HCT116 (cell line): ENCODE results near the gene DIPK1A. TPM values are rescaled to one million over a fixed set of nuclear protein-coding genes. Genes with fewer than 3 reads are reported as not detected.

Source experiments
- ATAC-seq: fragments of 200-7000 bp; cut with Tn5 transposase; 2 replicates; pipeline ENCODE4 v1.9.1; 2020; ENCODE audit warnings: mild to moderate bottlenecking, moderate library complexity
- BruUV-seq: library from RNA; stranded (reverse); fragments of 400-500 nt; replicated peaks from 2 replicates; lab custom pipeline; 2021; lab: Mats Ljungman, UMichigan
- CTCF ChIA-PET: fragments of 300-600 bp; sonication (Branson Sonifier 250); formaldehyde crosslinking; loops from one replicate; lab custom pipeline; 2021; ENCODE audit warnings: antibody characterized with exemption; lab: Charles Lee
- POLR2A ChIA-PET: fragments of 300-600, 350-600 bp; sonication (Branson Sonifier 250); formaldehyde crosslinking; loops from one replicate; lab custom pipeline; 2021; ENCODE audit warnings: antibody characterized with exemption; lab: Charles Lee
- RAD21 ChIA-PET, 2 experiments: fragments of 300-600 bp; sonication (Branson Sonifier 250); formaldehyde crosslinking; loops; one replicate each; lab custom pipeline; 2023; ENCODE audit warnings: low total read pairs in 2 of 2; ENCODE audit not compliant: uncharacterized antibody in 2 of 2, unreplicated experiment in 2 of 2, low non-redundant PET in 1 of 2; lab: Charles Lee
- DNase-seq: peaks from one replicate; pipeline ENCODE4 v3.0.0-alpha.2; 2010; ENCODE audit warnings: low read depth, low spot score
- H2AFZ ChIP-seq: fragments of 200-600 bp; shearing (Covaris generic), sonication (generic); 2 replicates; pipeline ENCODE4 v1.6.1; 2017; ENCODE audit warnings: low read depth, mixed run types, mixed read lengths, antibody characterized with exemption, low read length; ENCODE audit not compliant: poor library complexity, severe bottlenecking
- H3K27ac ChIP-seq: 2 replicates; pipeline ENCODE4 v1.5.1; 2012; ENCODE audit warnings: low read depth, low read length
- H3K27me3 ChIP-seq: fragments of 200-600 bp; sonication (generic); 2 replicates; pipeline ENCODE4 v1.6.1; 2016; ENCODE audit warnings: mixed run types, low read length, mixed read lengths; ENCODE audit not compliant: insufficient read depth
- H3K36me3 ChIP-seq, 2 experiments: fragments of 200-500 bp in 1 of 2; fragments of 200-600 bp in 1 of 2; sonication (Bioruptor generic) in 1 of 2; sonication (generic) in 1 of 2; 2 replicates each; pipeline versions ENCODE4 v1.5.1 to v1.6.1; 2014 to 2016; ENCODE audit warnings: low read length in 2 of 2, inconsistent platforms in 1 of 2, mixed read lengths in 1 of 2, mixed run types in 1 of 2; ENCODE audit not compliant: insufficient read depth in 2 of 2, control insufficient read depth in 1 of 2
- H3K4me1 ChIP-seq, 2 experiments: fragments of 200-600 bp in 1 of 2; sonication (generic) in 1 of 2; 2 replicates each; pipeline versions ENCODE4 v1.5.1 to v1.6.1; 2012 to 2017; ENCODE audit warnings: low read length in 2 of 2, inconsistent platforms in 1 of 2, mild to moderate bottlenecking in 1 of 2, mixed read lengths in 1 of 2, mixed run types in 1 of 2, moderate library complexity in 1 of 2; ENCODE audit not compliant: insufficient read depth in 2 of 2, control insufficient read depth in 1 of 2
- H3K4me2 ChIP-seq: fragments of 200-600 bp; sonication (generic); 2 replicates; pipeline ENCODE4 v1.6.1; 2017; ENCODE audit warnings: mixed run types, low read length, mixed read lengths
- H3K4me3 ChIP-seq, 2 experiments: fragments of 200-600 bp in 1 of 2; sonication (generic) in 1 of 2; replicated peaks in 1 of 2; 2 replicates each; pipeline ENCODE4 v1.5.1; 2011 to 2016; ENCODE audit warnings: low read length in 2 of 2, control low read depth in 1 of 2, low read depth in 1 of 2, mild to moderate bottlenecking in 1 of 2, mixed read lengths in 1 of 2, mixed run types in 1 of 2
- H3K79me2 ChIP-seq: fragments of 200-600 bp; sonication (generic); 2 replicates; pipeline ENCODE4 v1.6.1; 2017; ENCODE audit warnings: mild to moderate bottlenecking, mixed run types, low read length, moderate library complexity, mixed read lengths; ENCODE audit not compliant: insufficient read depth
- H3K9ac ChIP-seq: fragments of 200-600 bp; sonication (generic); 2 replicates; pipeline ENCODE4 v1.6.1; 2016; ENCODE audit warnings: low read length, mixed read lengths
- H3K9me2 ChIP-seq: fragments of 200-600 bp; sonication (generic), shearing (Covaris generic); 2 replicates; pipeline ENCODE4 v1.6.1; 2017; ENCODE audit warnings: mixed run types, mild to moderate bottlenecking, moderate library complexity; ENCODE audit not compliant: insufficient read depth
- H3K9me3 ChIP-seq, 2 experiments: fragments of 200-500 bp in 1 of 2; fragments of 200-600 bp in 1 of 2; sonication (Bioruptor generic) in 1 of 2; sonication (generic) in 1 of 2; 2 replicates each; pipeline ENCODE4 v1.6.1; 2014 to 2017; ENCODE audit warnings: low read length in 2 of 2, mixed read lengths in 2 of 2, inconsistent platforms in 1 of 2, low read depth in 1 of 2, mild to moderate bottlenecking in 1 of 2, mixed run types in 1 of 2, moderate library complexity in 1 of 2; ENCODE audit not compliant: control insufficient read depth in 1 of 2, insufficient read depth in 1 of 2
- H4K20me1 ChIP-seq: fragments of 200-600 bp; sonication (generic), shearing (Covaris generic); 2 replicates; pipeline ENCODE4 v1.6.1; 2017; ENCODE audit warnings: mixed run types, mild to moderate bottlenecking, moderate library complexity; ENCODE audit not compliant: insufficient read depth
- ATF3 ChIP-seq: IDR thresholded peaks from 2 replicates; pipeline ENCODE4 v1.6.1; 2012
- CBX3 ChIP-seq: IDR thresholded peaks from 2 replicates; pipeline ENCODE4 v1.6.1; 2012; ENCODE audit warnings: low read depth
- CTCF ChIP-seq, 3 experiments: fragments of 200-600 bp in 1 of 3; sonication (generic) in 1 of 3; IDR thresholded peaks in 2 of 3; conservative IDR thresholded peaks in 1 of 3; 2 replicates each; pipeline ENCODE4 v1.5.1; 2012 to 2017; ENCODE audit warnings: low read depth in 2 of 3, low read length in 2 of 3, antibody characterized with exemption in 1 of 3, borderline replicate concordance in 1 of 3, control low read depth in 1 of 3, mild to moderate bottlenecking in 1 of 3, mixed read lengths in 1 of 3, mixed run types in 1 of 3, moderate library complexity in 1 of 3; ENCODE audit not compliant: insufficient read depth in 1 of 3
- EGR1 ChIP-seq: IDR thresholded peaks from 2 replicates; pipeline ENCODE4 v1.6.1; 2012; ENCODE audit warnings: low read depth
- ELF1 ChIP-seq: IDR thresholded peaks from 2 replicates; pipeline ENCODE4 v1.6.1; 2012; ENCODE audit warnings: low read depth, borderline replicate concordance
- FOSL1 ChIP-seq: IDR thresholded peaks from 2 replicates; pipeline ENCODE4 v1.6.1; 2012; ENCODE audit warnings: low read depth
- JUND ChIP-seq: IDR thresholded peaks from 2 replicates; pipeline ENCODE4 v1.6.1; 2012
- POLR2A ChIP-seq: IDR thresholded peaks from 2 replicates; pipeline ENCODE4 v1.7.0; 2011; ENCODE audit warnings: borderline replicate concordance; ENCODE audit not compliant: insufficient read depth, insufficient read length; ENCODE audit errors: extremely low read depth
- RAD21 ChIP-seq: IDR thresholded peaks from 2 replicates; pipeline ENCODE4 v1.6.1; 2012; ENCODE audit warnings: low read depth, mild to moderate bottlenecking
- SP1 ChIP-seq: IDR thresholded peaks from 2 replicates; pipeline ENCODE4 v1.6.1; 2012; ENCODE audit warnings: low read depth
- YY1 ChIP-seq: IDR thresholded peaks from 2 replicates; pipeline ENCODE4 v1.6.1; 2011; ENCODE audit warnings: low read length, low read depth, moderate library complexity, mild to moderate bottlenecking; ENCODE audit not compliant: insufficient replicate concordance; ENCODE audit errors: extremely low read depth
- intact Hi-C: fragments of 100-400 bp; cut with micrococcal nuclease; formaldehyde crosslinking; loops from 2 replicates; pipeline ENCODE4 v1.10.0; 2022
- total RNA-seq: library from RNA; stranded (reverse); gene quantifications from one replicate; pipeline ENCODE4 v1.2.1, GENCODE V29; 2021; ENCODE audit not compliant: unreplicated experiment

Gene DIPK1A
- total RNA-seq, 1 experiment from 2014 or later = 4.3 TPM

DNA sequence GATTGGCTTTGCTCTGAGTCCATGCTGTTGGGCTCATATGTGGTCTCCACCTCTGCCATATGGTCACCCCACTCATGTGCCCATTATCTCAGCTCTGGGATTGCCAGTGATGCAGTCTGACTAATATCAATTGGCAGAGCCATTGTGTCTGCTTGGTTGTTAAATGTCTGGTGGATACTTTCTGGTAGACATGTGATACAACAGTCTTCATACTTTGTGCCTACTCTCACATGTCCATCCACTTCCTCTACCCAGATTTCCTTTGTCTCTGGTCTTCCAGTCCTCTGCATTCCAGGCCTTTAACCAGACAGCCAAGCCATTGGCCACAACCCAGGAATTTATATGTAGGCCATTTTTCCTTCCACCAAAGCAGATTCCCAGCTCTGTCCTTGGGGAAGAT, 30.8 kb upstream of the DIPK1A start:
- POLR2A ChIA-PET = no interaction called here
- Histone ChIP-seq H3K27ac (no peak overlapping the region), H3K9ac (no peak overlapping the region), H2AFZ (no peak overlapping the region), H3K27me3 (no peaks in the 10 kb centered on the region), H3K4me1 (0 out of 4 replicates have a peak, but pooled peaks cover 0 to 7% of the 10 kb centered on the region in 2 experiments), H3K9me3 (no peaks in the 10 kb centered on the region), H3K9me2 (no peaks in the 10 kb centered on the region)
- ATAC-seq = no peak
- CTCF ChIA-PET = interaction anchor here (2.9 kb wide), 1 partner anchor 23 kb away, joined by 12 read pairs; no protein-coding TSS in a partner anchor
- no TSS peak for BruUV-seq
- intact Hi-C loops = no loop called here
- RAD21 ChIA-PET = no interaction called here
- TF ChIP-seq ATF3 (no peak), CBX3 (no peak), POLR2A (no peak), CTCF (IDR thresholded peaks at IDR 0.05 in 2 of 3, conservative IDR thresholded peaks at IDR 0.05 in 1 of 3; ENCODE audit: borderline replicate concordance in 1 of 3, insufficient read depth in 1 of 3, low read depth in 2 of 3, low read length in 2 of 3) (no peak), JUND (no peak), EGR1 (no peak), SP1 (no peak), ELF1 (no peak), RAD21 (no peak), YY1 (no peak), FOSL1 (no peak)
- TF ChIP-seq, all 23 proteins: peak for 0
- H4K20me1 ChIP-seq = no peaks in the 10 kb centered on the region
- H3K4me3 ChIP-seq = no peak overlapping the region
- H3K79me2 ChIP-seq = no peaks in the 10 kb centered on the region
- no peak for DNase-seq
- H3K36me3 ChIP-seq = no peaks in the 10 kb centered on the region
- H3K4me2 ChIP-seq = no peak overlapping the region
